C4-2B (cell line): ENCODE measurements around the gene DBH.

ENCODE experiments used
- ZFX ChIP-seq: fragments of 450-650 bp; IDR thresholded peaks from 2 replicates; pipeline ENCODE4 v1.6.1; 2017
- TF ChIP-seq, protein P1 (sequence below): fragments of 450-650 bp; conservative IDR thresholded peaks from 2 replicates; pipeline ENCODE4 v1.5.1; 2017; ENCODE audit warnings: mild to moderate bottlenecking

- TF ChIP-seq, protein P1, sequence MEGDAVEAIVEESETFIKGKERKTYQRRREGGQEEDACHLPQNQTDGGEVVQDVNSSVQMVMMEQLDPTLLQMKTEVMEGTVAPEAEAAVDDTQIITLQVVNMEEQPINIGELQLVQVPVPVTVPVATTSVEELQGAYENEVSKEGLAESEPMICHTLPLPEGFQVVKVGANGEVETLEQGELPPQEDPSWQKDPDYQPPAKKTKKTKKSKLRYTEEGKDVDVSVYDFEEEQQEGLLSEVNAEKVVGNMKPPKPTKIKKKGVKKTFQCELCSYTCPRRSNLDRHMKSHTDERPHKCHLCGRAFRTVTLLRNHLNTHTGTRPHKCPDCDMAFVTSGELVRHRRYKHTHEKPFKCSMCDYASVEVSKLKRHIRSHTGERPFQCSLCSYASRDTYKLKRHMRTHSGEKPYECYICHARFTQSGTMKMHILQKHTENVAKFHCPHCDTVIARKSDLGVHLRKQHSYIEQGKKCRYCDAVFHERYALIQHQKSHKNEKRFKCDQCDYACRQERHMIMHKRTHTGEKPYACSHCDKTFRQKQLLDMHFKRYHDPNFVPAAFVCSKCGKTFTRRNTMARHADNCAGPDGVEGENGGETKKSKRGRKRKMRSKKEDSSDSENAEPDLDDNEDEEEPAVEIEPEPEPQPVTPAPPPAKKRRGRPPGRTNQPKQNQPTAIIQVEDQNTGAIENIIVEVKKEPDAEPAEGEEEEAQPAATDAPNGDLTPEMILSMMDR = no peak
- TF ChIP-seq ZFX = no peak
Measured at GRCh38 chr9:133696071-133696472, 59.9 kb downstream of the DBH start.
